RWPE1 (cell line): Measurements from ENCODE around the gene SLC44A1.

Experiments
- CTCF ChIA-PET: fragments of 350-600 bp; sonication (Branson Sonifier 250); formaldehyde crosslinking; extraction: SDS; loops from one replicate; lab custom pipeline; 2021; lab: Yijun Ruan, JAX
- POLR2A ChIA-PET: fragments of 400-600 bp; formaldehyde crosslinking; extraction: SDS; loops from one replicate; lab custom pipeline; 2020; ENCODE audit warnings: antibody characterized with exemption; ENCODE audit not compliant: low non-redundant PET; lab: Yijun Ruan, JAX
- DNase-seq: peaks from one replicate; pipeline ENCODE4 v3.0.0; 2012; ENCODE audit warnings: low spot score
- H3K27ac ChIP-seq: fragments of 450-650 bp; 2 replicates; pipeline ENCODE4 v1.5.1; 2017
- CTCF ChIP-seq: fragments of 450-650 bp; conservative IDR thresholded peaks from 2 replicates; pipeline ENCODE4 v1.5.1; 2017; ENCODE audit warnings: low read depth, mild to moderate bottlenecking

The SLC44A1 gene

GRCh38 chr9:105333076-105333475, 88.6 kb downstream of the SLC44A1 start:
- DNase-seq: no peak
- H3K27ac ChIP-seq: no peak overlapping the region
- TF ChIP-seq CTCF: no peak
- ChIA-PET CTCF (interaction anchor here (0.6 kb wide), 1 partner anchor 937 kb away, joined by 7 read pairs; no protein-coding TSS in a partner anchor), POLR2A (no interaction called here)

GRCh38 chr9:105333811-105334210, 89.4 kb downstream of the SLC44A1 start:
- TF ChIP-seq CTCF: no peak
- CTCF ChIA-PET: no interaction called here
- DNase-seq: no peak
- no peak overlapping the region for H3K27ac ChIP-seq
- POLR2A ChIA-PET: no interaction called here

GRCh38 chr9:105338308-105338707, 93.9 kb downstream of the SLC44A1 start:
- no peak overlapping the region for H3K27ac ChIP-seq
- ChIA-PET CTCF (interaction anchor here (0.6 kb wide), 1 partner anchor 475 kb away, joined by 4 read pairs; no protein-coding TSS in a partner anchor), POLR2A (no interaction called here)
- TF ChIP-seq CTCF: no peak
- DNase-seq: no peak

- DNase-seq: no peak
- H3K27ac ChIP-seq: no peak overlapping the region
- CTCF ChIA-PET: no interaction called here
- no peak for TF ChIP-seq CTCF
- POLR2A ChIA-PET: no interaction called here
Observed at GRCh38 chr9:105339849-105340248, 95.4 kb downstream of the SLC44A1 start.

- CTCF ChIA-PET: interaction anchor here (0.6 kb wide), 1 partner anchor 523 kb away, joined by 3 read pairs; no protein-coding TSS in a partner anchor
- no peak for TF ChIP-seq CTCF
- POLR2A ChIA-PET: no interaction called here
- no peak overlapping the region for H3K27ac ChIP-seq
- no peak for DNase-seq
Observed at GRCh38 chr9:105341434-105342146, 97.1 kb downstream of the SLC44A1 start.

GRCh38 chr9:105342147-105342505, 97.7 kb downstream of the SLC44A1 start:
- ChIA-PET POLR2A (no interaction called here), CTCF (interaction anchor here (0.6 kb wide), 2 partner anchors 29 to 524 kb away, joined by 3 to 5 read pairs; no protein-coding TSS in a partner anchor)
- no peak for DNase-seq
- no peak overlapping the region for H3K27ac ChIP-seq
- TF ChIP-seq CTCF: no peak
